T-helper 1 cell (primary cell): ENCODE data around the gene ROCK2.
A peak's percentile ranks its signal among the peaks of the same experiment; 100 is the strongest.

Source experiments
- DNase-seq, 5 donors: peaks; one replicate each; pipeline ENCODE4 v3.0.0-alpha.2; 2012 to 2020

The ROCK2 gene

GRCh38 chr2:11228692-11229091 is 115.7 kb downstream of the ROCK2 start:
- DNase-seq: no peak

DNA sequence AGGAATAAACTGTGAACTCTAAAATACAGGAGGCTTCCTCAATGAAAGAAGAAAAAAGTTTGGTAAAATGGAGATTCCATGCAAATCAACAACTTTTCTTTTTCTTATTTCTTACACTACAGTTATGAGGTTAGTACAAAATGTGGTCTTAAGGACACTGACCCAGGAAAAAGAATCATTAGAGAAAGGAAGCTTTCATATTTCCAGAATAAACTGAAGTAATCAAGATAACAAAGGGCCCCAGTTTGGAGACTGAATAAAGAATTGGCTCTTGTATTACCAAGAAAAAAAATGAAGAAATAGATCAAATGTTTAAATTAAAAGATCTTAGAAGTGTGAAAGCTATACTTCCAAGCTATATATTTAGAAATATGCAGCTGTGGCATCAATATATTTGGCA is 116.8 kb downstream of the ROCK2 start:
- no peak for DNase-seq

DNA sequence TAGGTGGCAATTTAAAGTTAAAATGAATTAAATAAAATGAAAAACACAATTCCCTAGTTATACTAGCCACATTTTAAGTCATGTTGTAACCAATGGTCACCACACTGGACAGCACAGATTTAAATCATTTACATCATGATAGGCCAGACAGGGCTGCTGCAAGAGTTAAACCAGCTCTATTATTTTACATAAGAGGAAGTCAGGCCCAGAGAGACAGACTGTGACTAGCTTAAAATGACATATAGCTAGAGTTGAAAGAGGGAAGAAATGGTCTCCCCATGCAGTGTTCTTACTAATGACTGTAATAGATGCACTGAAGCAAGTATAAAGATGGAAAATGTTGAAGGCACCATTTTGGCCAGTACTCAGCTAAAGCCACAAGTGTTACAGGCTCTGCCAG is 119.5 kb downstream of the ROCK2 start:
- no peak for DNase-seq

- no peak for DNase-seq
These were observed 121.6 kb downstream of the ROCK2 start for GRCh38 chr2:11222845-11223244.

DNA sequence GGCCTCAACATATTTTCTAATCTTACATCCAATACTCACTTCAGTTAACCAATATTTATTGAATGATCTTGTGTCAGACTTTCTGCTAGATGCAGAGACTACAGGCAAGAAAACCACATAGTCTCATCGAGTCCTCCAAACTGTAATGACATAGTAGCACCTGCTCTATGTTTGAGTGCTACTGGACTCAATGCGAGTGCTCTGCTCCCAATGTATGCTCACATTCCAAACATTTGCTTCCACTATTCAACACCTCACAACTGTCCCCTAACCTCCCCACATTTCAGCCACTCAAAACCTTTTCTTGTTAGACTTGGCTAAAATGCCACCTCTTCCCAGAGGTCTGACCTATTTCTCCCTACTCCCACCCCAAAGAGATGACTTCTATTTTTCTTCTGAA is 124.0 kb downstream of the ROCK2 start:
- DNase-seq: no peak

DNA sequence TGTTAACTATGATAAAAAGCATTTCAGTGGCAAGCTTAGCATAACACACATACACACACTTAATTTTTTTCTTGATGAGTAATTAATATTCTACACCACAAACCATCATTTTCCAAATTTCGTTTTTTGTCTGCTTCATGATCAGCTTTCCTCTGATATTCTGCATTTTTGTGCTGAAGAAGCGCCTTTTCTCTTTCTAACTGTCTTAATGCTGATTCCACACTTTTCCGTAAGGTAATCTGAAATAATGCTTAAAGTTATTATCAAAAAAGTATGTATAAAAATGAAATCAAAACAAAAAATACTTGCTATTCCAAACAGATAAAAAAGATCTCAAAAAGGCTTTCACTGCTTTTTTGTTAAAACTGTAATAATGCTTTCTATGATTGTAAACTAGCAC is 129.0 kb downstream of the ROCK2 start:
- no peak for DNase-seq

DNA sequence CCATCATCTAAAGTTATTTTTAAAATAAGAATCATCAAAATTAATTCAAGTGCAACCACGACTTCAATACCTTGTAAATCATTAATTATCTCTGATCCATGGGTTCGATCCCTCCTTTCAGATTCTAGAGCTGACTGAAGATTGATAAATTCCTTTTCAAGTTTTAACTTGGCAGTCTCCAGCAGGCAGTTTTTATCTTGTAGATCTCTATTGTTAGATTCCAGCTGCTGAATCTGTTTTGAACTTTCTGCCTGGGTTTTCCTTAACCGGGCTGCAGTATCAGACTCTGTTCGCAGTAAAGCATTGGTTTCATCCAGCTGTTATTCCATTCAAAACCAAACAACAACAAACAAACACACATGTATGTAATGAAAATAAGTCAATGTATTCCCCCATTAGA is 129.7 kb downstream of the ROCK2 start:
- DNase-seq: no peak

DNA sequence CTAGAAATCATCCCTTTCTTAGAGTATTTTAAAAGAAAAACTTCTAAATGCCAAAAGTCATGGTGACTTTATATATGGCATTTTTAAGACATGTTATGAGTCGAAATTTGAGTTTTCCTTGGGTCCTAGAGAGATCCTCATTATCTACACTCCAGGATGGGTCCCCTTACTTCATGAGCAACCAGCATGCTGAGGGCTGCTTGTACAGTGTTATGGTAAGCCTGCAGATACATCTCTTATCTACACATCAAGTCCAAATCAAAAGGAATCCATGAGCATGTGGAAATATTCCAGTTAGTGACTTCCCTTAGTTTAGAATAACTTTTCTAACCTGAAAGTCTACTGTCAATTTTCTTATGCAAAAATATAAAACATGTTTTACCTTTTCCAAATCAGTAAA is 130.5 kb downstream of the ROCK2 start:
- DNase-seq: no peak

GRCh38 chr2:11213090-11213638 is 131.3 kb downstream of the ROCK2 start:
- no peak for DNase-seq

- no peak for DNase-seq
These were observed 131.8 kb downstream of the ROCK2 start for GRCh38 chr2:11212645-11213044.

DNA sequence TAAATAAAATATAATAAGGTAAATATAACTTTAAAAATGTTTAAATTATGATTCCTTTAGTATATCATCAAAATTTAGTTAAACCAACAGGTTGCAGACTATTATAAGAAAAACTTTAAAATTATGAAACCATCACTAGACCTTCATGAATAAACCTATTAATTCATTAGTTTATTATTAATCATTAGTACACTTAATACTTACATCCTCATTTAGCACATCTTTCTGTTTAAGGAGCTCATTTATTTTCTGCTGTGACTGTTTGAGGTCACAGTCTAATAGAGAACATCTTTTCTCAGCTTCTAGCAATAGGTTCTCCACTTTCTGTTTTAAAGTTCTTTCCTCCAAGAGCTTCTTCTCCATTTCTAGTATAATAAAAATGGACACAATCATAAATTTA is 136.4 kb downstream of the ROCK2 start:
- DNase-seq: no peak

- DNase-seq: peak in 1 of 5 donors; percentile 57
These were observed 141.0 kb downstream of the ROCK2 start for GRCh38 chr2:11203480-11203879.

DNA sequence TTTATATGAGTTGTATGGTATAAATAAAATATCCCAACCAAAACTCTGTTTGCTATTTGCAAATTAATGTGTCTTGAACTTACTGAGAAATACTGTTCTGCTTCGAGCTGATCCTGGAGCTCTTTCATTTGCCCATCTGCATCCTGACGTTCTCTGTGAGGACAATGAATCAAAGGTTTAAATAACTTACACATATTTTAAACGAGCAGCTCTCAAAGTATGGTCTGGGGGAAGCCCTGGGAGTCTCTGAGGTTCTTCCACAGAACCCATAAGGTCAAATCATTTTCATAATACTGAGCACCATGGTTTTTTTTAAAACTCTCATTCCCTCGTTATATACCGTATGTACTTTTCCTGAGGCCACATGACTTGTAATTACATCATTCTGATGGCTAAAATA is 142.5 kb downstream of the ROCK2 start:
- no peak for DNase-seq

- no peak for DNase-seq
These were observed 143.8 kb downstream of the ROCK2 start for GRCh38 chr2:11200651-11201050.

DNA sequence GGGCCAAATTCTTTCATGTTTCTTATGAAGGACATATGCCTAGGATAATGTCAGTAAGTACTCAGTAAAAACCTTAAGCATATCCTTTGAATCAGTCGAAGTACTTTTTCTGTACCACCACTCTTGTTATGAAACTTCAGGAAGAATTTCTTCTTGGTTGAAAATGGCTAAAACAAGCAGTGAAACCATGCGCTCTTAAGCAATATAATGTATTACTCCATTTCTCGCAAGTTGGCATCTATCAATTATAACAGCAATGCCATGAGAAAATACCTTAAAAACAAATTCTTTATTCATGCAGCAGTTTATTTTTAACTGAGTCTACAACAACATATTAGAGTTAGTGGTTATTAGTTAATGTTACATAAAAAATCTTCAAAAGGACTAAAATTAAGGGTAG is 148.2 kb downstream of the ROCK2 start:
- no peak for DNase-seq

- no peak for DNase-seq
These were observed 156.7 kb downstream of the ROCK2 start for GRCh38 chr2:11187731-11188130.

DNA sequence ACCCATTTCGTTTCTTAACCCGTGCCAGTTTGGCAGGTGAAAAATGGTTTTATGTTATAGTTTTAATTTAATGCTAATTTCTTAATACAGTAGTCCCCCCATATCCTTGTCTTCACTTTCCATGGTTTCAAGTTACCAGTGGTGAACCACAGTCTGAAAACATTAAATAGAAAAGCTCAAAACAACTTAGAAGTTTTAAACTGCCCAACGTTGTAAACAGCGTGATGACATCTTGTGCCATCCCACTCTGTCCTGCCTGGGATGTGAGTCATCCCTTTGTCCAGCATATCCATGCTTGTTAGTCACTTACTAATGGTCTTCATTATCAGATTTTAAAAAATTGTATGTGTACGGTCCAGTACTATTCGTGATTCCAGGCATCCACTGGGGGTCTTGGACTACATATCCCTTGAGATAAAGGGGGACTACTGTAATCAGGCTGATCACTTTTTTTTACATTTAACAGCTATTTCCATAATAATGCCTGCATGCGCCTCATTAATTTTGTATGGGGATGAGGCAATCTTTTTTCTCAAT is 157.3 kb downstream of the ROCK2 start:
- no peak for DNase-seq

DNA sequence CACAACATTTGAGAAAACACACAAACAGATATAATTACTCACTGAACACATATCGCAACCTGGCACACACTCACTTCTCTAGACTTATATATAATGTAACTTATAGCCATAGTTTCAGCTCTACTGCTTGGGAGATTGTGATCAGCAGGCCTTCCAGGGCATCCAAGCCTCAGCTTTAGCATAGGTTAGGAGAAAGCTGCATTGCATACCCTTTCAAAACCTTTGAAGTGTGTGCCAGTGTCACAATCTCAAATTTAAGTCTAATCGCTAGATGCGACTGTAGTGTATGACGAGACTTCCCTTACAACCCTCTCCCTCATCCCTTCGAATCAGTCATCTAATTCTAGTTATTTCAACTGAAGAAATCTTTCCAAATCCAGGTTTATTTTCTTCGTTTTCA is 158.3 kb downstream of the ROCK2 start:
- no peak for DNase-seq

DNA sequence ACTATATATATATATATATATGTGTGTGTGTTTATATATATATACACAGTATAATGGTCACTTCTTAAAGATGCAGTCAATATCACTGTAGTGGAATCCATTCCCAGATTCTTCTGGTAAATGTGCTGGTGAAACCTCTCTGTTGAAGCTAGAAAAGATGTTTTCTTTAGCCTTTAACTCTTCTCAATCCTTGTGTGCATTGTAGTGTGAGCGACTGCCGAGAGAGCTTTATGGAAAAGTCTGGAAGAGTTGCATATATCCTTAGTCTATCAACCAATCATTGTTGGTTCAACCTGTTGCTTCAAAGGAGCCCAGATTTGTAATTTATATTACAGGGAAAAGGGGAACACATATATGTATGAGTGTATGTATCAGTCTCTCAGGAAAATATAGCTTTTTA is 161.5 kb downstream of the ROCK2 start:
- DNase-seq: no peak

GRCh38 chr2:11180653-11181052 is 163.8 kb downstream of the ROCK2 start:
- DNase-seq: no peak

DNA sequence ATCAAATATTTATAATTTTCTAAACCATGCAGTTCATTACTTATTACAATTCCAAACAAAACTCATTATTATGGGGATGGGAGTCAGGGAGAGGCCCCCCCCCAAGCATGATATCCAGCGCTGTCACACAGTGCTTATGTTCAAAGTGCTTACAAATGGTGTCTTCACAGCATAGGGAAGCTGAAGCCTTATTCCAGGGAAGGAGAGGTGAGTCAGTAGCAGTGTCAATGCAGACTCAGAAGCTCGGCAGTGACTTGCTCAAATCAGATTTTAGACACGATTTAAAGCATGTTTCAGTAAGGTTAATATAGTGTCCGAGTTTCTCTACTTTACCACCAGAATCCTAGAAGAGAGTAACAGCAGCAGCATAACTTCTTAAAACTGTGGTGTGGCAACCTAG is 164.5 kb downstream of the ROCK2 start:
- DNase-seq: no peak

- no peak for DNase-seq
These were observed 165.2 kb downstream of the ROCK2 start for GRCh38 chr2:11179196-11179595.

DNA sequence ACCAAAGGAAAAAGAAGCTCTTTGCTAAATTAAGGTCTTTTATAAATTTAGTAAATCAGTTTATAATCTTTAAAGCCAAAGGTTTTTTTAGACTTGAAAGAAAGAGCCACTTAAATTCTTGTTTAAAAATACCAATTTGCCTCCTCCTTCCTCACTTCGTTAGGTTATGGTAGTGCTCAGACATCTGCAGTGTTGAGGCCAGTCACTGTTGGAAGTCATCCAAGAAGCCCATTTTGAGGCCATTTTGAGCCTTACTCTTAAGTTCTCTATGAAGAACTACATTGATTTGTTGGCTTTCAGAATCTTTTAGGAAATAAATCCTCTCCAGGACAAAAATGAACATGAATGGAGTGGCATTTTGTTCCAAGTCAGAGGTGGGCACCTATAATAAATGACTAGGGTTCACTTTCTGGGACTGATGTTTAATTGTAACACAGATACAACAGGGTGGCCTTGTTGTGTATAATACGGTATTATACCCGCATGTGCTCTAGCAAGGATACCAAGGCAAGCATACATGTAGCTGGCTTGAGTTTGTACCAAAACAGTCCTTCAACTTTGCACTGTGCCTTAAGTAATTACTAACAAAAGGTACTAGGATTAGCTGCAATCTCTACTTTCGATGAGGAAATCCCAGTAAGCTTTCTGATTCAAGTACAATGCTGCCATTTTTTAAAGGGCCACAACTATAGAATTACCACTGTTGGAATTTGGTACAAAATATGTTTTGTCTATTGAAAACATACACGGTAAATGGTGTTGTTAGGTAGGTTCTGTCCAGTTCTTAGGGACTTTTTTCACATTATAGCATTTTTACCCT is 166.4 kb downstream of the ROCK2 start:
- no peak for DNase-seq

DNA sequence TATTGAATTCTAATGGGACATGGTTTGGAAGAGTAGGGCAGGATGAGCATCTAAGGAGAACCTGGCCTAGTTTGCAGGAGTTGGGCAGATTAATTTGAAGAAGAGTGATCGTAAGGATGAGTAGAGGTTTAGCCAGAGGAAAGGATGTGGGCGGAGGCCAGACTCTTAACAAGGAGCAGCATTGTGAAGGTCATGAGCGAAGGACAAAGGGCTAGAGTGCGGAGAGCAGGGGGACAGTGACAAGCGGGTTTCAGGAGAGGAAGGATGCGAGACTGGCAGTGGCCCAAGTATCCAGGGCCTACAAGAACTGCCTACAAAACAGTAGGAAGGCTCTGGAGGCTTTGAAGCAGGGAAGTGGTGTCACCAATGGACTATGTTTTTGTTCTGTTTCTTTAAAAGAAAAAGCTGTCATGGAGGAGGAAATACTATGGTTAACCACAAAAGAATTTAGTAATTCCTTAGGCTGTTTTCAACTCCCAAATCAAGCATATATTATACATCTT is 169.1 kb downstream of the ROCK2 start:
- no peak for DNase-seq
